H1 (cell line): ENCODE measurements around the gene SLIT3. TPM values are rescaled to one million over a fixed set of nuclear protein-coding genes. Genes with fewer than 3 reads are reported as not detected.

Experiments
- CTCF ChIA-PET: fragments of 300-600 bp; sonication (Branson Sonifier 250); formaldehyde crosslinking; loops from one replicate; lab custom pipeline; 2021; ENCODE audit not compliant: partially characterized antibody; lab: Charles Lee
- POLR2A ChIA-PET: fragments of 300-600 bp; sonication (Branson Sonifier 250); formaldehyde crosslinking; loops from one replicate; lab custom pipeline; 2021; ENCODE audit warnings: inconsistent platforms; ENCODE audit not compliant: partially characterized antibody; lab: Charles Lee
- DNase-seq, 2 experiments: peaks; one replicate each; pipeline versions ENCODE4 v3.0.0 to v3.0.0-alpha.2; 2010 to 2022; ENCODE audit warnings: low spot score in 2 of 2, low read depth in 1 of 2, mixed read lengths in 1 of 2
- FAIRE-seq: peaks from 2 replicates; lab custom pipeline; 2011; peaks lifted over from hg19 to GRCh38; lab: Jason Lieb, UNC
- H2AFZ ChIP-seq: 2 replicates; pipeline ENCODE4 v1.8.1; 2012; ENCODE audit warnings: low read length, inconsistent platforms
- H2AK5ac ChIP-seq: 2 replicates; pipeline ENCODE4 v1.6.1; 2013; ENCODE audit warnings: low read depth, low read length
- H2BK120ac ChIP-seq: replicated peaks from 2 replicates; pipeline ENCODE3; 2013; ENCODE audit warnings: low read depth, low read length, inconsistent platforms
- H2BK12ac ChIP-seq: 2 replicates; pipeline ENCODE4 v1.6.1; 2013; ENCODE audit warnings: low read depth, low read length
- H2BK15ac ChIP-seq: 2 replicates; pipeline ENCODE4 v1.6.1; 2013; ENCODE audit warnings: low read length
- H2BK20ac ChIP-seq: 2 replicates; pipeline ENCODE4 v1.6.1; 2013; ENCODE audit warnings: low read length
- H2BK5ac ChIP-seq: 2 replicates; pipeline ENCODE4 v1.6.1; 2013; ENCODE audit warnings: low read depth, low read length
- H3K14ac ChIP-seq: 2 replicates; pipeline ENCODE4 v1.6.1; 2013; ENCODE audit warnings: inconsistent platforms; ENCODE audit not compliant: insufficient read length
- H3K18ac ChIP-seq: 2 replicates; pipeline ENCODE4 v1.6.1; 2013; ENCODE audit warnings: low read length; ENCODE audit errors: extremely low read depth
- H3K23ac ChIP-seq: 2 replicates; pipeline ENCODE4 v1.6.1; 2013; ENCODE audit warnings: inconsistent platforms; ENCODE audit not compliant: insufficient read length
- H3K23me2 ChIP-seq: 2 replicates; pipeline ENCODE4 v1.6.1; 2013; ENCODE audit warnings: low read depth, low read length
- H3K27ac ChIP-seq: 2 replicates; pipeline ENCODE4 v1.6.1; 2011; ENCODE audit warnings: low read depth, low read length, inconsistent platforms
- H3K27me3 ChIP-seq, 4 experiments: replicated peaks in 1 of 4; 1 replicate in 1 of 4; 2 replicates in 3 of 4; pipeline versions ENCODE4 v1.6.1 to v1.8.1; 2011 to 2013; ENCODE audit warnings: low read length in 3 of 4, mild to moderate bottlenecking in 3 of 4, inconsistent platforms in 2 of 4, mixed read lengths in 2 of 4, moderate library complexity in 1 of 4; ENCODE audit not compliant: control insufficient read depth in 3 of 4, insufficient read depth in 3 of 4; ENCODE audit errors: extremely low read depth in 1 of 4
- H3K36me3 ChIP-seq, 4 experiments: 2 replicates each; pipeline versions ENCODE4 v1.6.1 to v1.8.1; 2011 to 2013; ENCODE audit warnings: mild to moderate bottlenecking in 4 of 4, low read length in 3 of 4, moderate library complexity in 2 of 4, control low read depth in 1 of 4, inconsistent platforms in 1 of 4; ENCODE audit not compliant: insufficient read depth in 4 of 4, control insufficient read depth in 2 of 4
- H3K4ac ChIP-seq: replicated peaks from 2 replicates; pipeline ENCODE3; 2013; ENCODE audit warnings: low read length, low read depth, mixed read lengths, inconsistent platforms; ENCODE audit not compliant: insufficient read length
- H3K4me1 ChIP-seq, 4 experiments: replicated peaks in 1 of 4; 1 replicate in 1 of 4; 2 replicates in 3 of 4; pipeline versions ENCODE4 v1.6.1 to v1.8.1; 2011 to 2013; ENCODE audit warnings: low read length in 3 of 4, inconsistent platforms in 2 of 4, mixed read lengths in 1 of 4; ENCODE audit not compliant: insufficient read depth in 4 of 4, control insufficient read depth in 3 of 4
- H3K4me2 ChIP-seq, 2 experiments: 2 replicates each; pipeline versions ENCODE4 v1.6.1 to v1.8.1; 2011 to 2013; ENCODE audit warnings: low read depth in 2 of 2, low read length in 2 of 2, control low read depth in 1 of 2, inconsistent platforms in 1 of 2, mild to moderate bottlenecking in 1 of 2; ENCODE audit not compliant: insufficient read depth in 1 of 2
- H3K4me3 ChIP-seq, 4 experiments: fragments of 200-600, 300-600 bp in 1 of 4; sonication (generic), shearing (Covaris generic), sonication (Bioruptor Twin) in 1 of 4; 2 replicates each; pipeline versions ENCODE4 v1.5.1 to v1.8.1; 2011 to 2016; ENCODE audit warnings: low read length in 4 of 4, low read depth in 3 of 4, control low read depth in 2 of 4, inconsistent platforms in 2 of 4, mild to moderate bottlenecking in 2 of 4, mixed read lengths in 1 of 4, moderate library complexity in 1 of 4; ENCODE audit not compliant: insufficient read depth in 2 of 4; ENCODE audit errors: extremely low read depth in 1 of 4
- H3K56ac ChIP-seq: replicated peaks from 2 replicates; pipeline ENCODE3; 2013; ENCODE audit warnings: low read depth, mild to moderate bottlenecking, mixed read lengths, low read length, inconsistent platforms; ENCODE audit not compliant: insufficient read length
- H3K79me1 ChIP-seq: 2 replicates; pipeline ENCODE4 v1.6.1; 2013; ENCODE audit warnings: low read depth, low read length, control low read depth
- H3K79me2 ChIP-seq, 2 experiments: 2 replicates each; pipeline versions ENCODE4 v1.6.1 to v1.8.1; 2012 to 2013; ENCODE audit warnings: low read length in 2 of 2, mild to moderate bottlenecking in 2 of 2, inconsistent platforms in 1 of 2; ENCODE audit not compliant: insufficient read depth in 2 of 2, control insufficient read depth in 1 of 2
- H3K9ac ChIP-seq, 4 experiments: replicated peaks in 1 of 4; 1 replicate in 1 of 4; 2 replicates in 3 of 4; pipeline versions ENCODE4 v1.6.1 to v1.8.1; 2011 to 2013; ENCODE audit warnings: low read depth in 3 of 4, low read length in 3 of 4, control low read depth in 2 of 4, mild to moderate bottlenecking in 2 of 4, moderate library complexity in 2 of 4, inconsistent platforms in 1 of 4; ENCODE audit errors: extremely low read depth in 1 of 4
- H3K9me3 ChIP-seq, 2 experiments: 2 replicates each; pipeline versions ENCODE4 v1.6.1 to v1.8.1; 2012 to 2013; ENCODE audit warnings: mild to moderate bottlenecking in 2 of 2, moderate library complexity in 2 of 2, control low read depth in 1 of 2, inconsistent platforms in 1 of 2, low read depth in 1 of 2, low read length in 1 of 2, mixed read lengths in 1 of 2; ENCODE audit not compliant: insufficient read depth in 2 of 2
- H4K20me1 ChIP-seq, 2 experiments: replicated peaks in 1 of 2; 2 replicates each; pipeline versions ENCODE3 to v1.8.1; 2011 to 2013; ENCODE audit warnings: inconsistent platforms in 2 of 2, low read length in 2 of 2, mild to moderate bottlenecking in 1 of 2; ENCODE audit not compliant: insufficient read depth in 2 of 2, control insufficient read depth in 1 of 2
- H4K5ac ChIP-seq: 2 replicates; pipeline ENCODE4 v1.6.1; 2013; ENCODE audit warnings: low read length, low read depth, mixed read lengths, inconsistent platforms; ENCODE audit not compliant: insufficient read length
- H4K8ac ChIP-seq: 2 replicates; pipeline ENCODE4 v1.8.0; 2013; ENCODE audit warnings: mild to moderate bottlenecking, moderate library complexity, low read length, inconsistent platforms; ENCODE audit not compliant: insufficient read depth; ENCODE audit errors: extremely low read depth
- H4K91ac ChIP-seq: replicated peaks from 2 replicates; pipeline ENCODE3; 2013; ENCODE audit warnings: low read length, mixed read lengths, inconsistent platforms; ENCODE audit not compliant: insufficient read length
- CHD1 ChIP-seq: IDR thresholded peaks from 2 replicates; pipeline ENCODE4 v1.6.1; 2012; ENCODE audit warnings: low read depth, low read length, improper control_type of control experiment
- CHD2 ChIP-seq: IDR thresholded peaks from 2 replicates; pipeline ENCODE4 v1.6.1; 2012; ENCODE audit warnings: low read length, improper control_type of control experiment
- CTBP2 ChIP-seq: IDR thresholded peaks from 2 replicates; pipeline ENCODE4 v1.7.0; 2011; ENCODE audit warnings: borderline replicate concordance, mild to moderate bottlenecking, moderate library complexity, mixed read lengths, low read length; ENCODE audit not compliant: insufficient read depth, insufficient read length
- GABPA ChIP-seq: IDR thresholded peaks from 2 replicates; pipeline ENCODE4 v1.6.1; 2011; ENCODE audit warnings: mild to moderate bottlenecking, low read length, moderate library complexity, borderline replicate concordance; ENCODE audit not compliant: insufficient read depth
- JUN ChIP-seq: IDR thresholded peaks from 2 replicates; pipeline ENCODE4 v1.6.1; 2011; ENCODE audit warnings: low read depth, mild to moderate bottlenecking, improper control_type of control experiment, low read length
- JUND ChIP-seq: IDR thresholded peaks from 2 replicates; pipeline ENCODE4 v1.6.1; 2011; ENCODE audit warnings: mild to moderate bottlenecking, improper control_type of control experiment, low read length
- RFX5 ChIP-seq: IDR thresholded peaks from 2 replicates; pipeline ENCODE4 v1.6.1; 2011; ENCODE audit warnings: low read depth, low read length, improper control_type of control experiment, borderline replicate concordance
- SP2 ChIP-seq: IDR thresholded peaks from 2 replicates; pipeline ENCODE4 v1.6.1; 2012; ENCODE audit warnings: mild to moderate bottlenecking, low read length, inconsistent platforms
- WGBS, 2 experiments: shearing (Covaris generic) in 1 of 2; methylation state at CpG; one replicate each; pipeline versions ENCODE4 v1.1.6 to v1.1.7; 2013 to 2015; ENCODE audit warnings: low lambda C conversion rate in 2 of 2, mixed read lengths in 2 of 2, inconsistent platforms in 1 of 2, low coverage in 1 of 2, missing lambda C conversion rate in 1 of 2; ENCODE audit not compliant: insufficient replicate concordance in 2 of 2, insufficient coverage in 1 of 2, insufficient read length in 1 of 2; ENCODE audit errors: extremely low coverage in 1 of 2, missing lambda C conversion rate in 1 of 2; 5-methylcytosine and 5-hydroxymethylcytosine counted together
- polyA plus RNA-seq, 7 experiments: library from polyadenylated mRNA; depleted of rRNA in 3 of 7; stranded (reverse) in 5 of 7; unstranded in 2 of 7; fragments of >200 nt in 5 of 7; fragments of 200-250 nt in 2 of 7; gene quantifications; 1 replicate in 5 of 7; 2 replicates in 1 of 7; 4 replicates in 1 of 7; pipeline versions ENCODE4 v1.2.1 to v1.2.3, GENCODE V29; 2011 to 2013; ENCODE audit warnings: missing spikeins in 2 of 7, mixed read lengths in 2 of 7
- total RNA-seq: library from RNA; stranded (reverse); fragmentation: NEBNext Ultra II Directional; extraction: Animal tissue kit (Norgen Biotek cat#: 25700); gene quantifications from 2 replicates; pipeline ENCODE4 v1.2.1, GENCODE V29; 2021

The SLIT3 gene
- total and polyA plus RNA-seq, 2 of the 8 experiments (the other 6 are each of a cell fraction or from before 2014, with no cell fraction given), result 1.1 to 1.2 TPM

- Histone ChIP-seq H3K9ac (no peak overlapping the region), H3K4me3 (no peak overlapping the region), H2AFZ (no peak overlapping the region), H3K4me2 (no peak overlapping the region), H4K91ac (no peak overlapping the region), H3K23ac (no peak overlapping the region), H3K56ac (no peak overlapping the region), H2BK120ac (no peak overlapping the region), H3K79me1 (no peaks in the 10 kb centered on the region), H3K23me2 (no peaks in the 10 kb centered on the region), H2BK20ac (0 out of 2 replicates have a peak overlapping the region, but pooled peaks have one; percentile 18), H2BK15ac (no peak overlapping the region; the same call in 1 of the 2 replicates), H4K20me1 (no peaks in the 10 kb centered on the region), H3K27ac (no peak overlapping the region), H3K9me3 (no peaks in the 10 kb centered on the region), H3K4me1 (peaks cover 0 to 10% (median 5%) of the 10 kb centered on the region in 4 experiments; a peak in 4 of 7 replicates), H2AK5ac (no peak overlapping the region), H3K18ac (no peak overlapping the region; the same call in 1 of the 2 replicates), H3K36me3 (no peaks in the 10 kb centered on the region), H3K79me2 (no peaks in the 10 kb centered on the region), H2BK12ac (no peak overlapping the region), H3K14ac (no peak overlapping the region), H4K5ac (no peak overlapping the region), H2BK5ac (no peak overlapping the region), H3K4ac (no peak overlapping the region), H4K8ac (no peak overlapping the region), H3K27me3 (peaks cover 0 to 7% (median 4%) of the 10 kb centered on the region in 4 experiments; a peak in 4 of 7 replicates)
- POLR2A ChIA-PET, result interaction anchor here (0.5 kb wide), 1 partner anchor 254 kb away, joined by 3 read pairs; no protein-coding TSS in a partner anchor
- DNase-seq (no peak), FAIRE-seq (no peak)
- CTCF ChIA-PET, result interaction anchor here (0.9 to 3.5 kb wide), 3 partner anchors 11 to 180 kb away, joined by 3 to 14 read pairs (median 4); no protein-coding TSS in a partner anchor
- TF ChIP-seq CHD1 (no peak), RFX5 (no peak), JUN (no peak), CTBP2 (no peak), JUND (no peak), GABPA (no peak), SP2 (no peak), CHD2 (no peak)
- 93% methylated on average over 8 of the region's 8 CpGs; no CpG with 5 or more reads in 1 of the 2 experiments for WGBS, 2 experiments
These were observed 416.9 kb downstream of the SLIT3 start for GRCh38 chr5:168883991-168884390.
